ENCODE data around the gene OSER1.

The OSER1 gene

DNA sequence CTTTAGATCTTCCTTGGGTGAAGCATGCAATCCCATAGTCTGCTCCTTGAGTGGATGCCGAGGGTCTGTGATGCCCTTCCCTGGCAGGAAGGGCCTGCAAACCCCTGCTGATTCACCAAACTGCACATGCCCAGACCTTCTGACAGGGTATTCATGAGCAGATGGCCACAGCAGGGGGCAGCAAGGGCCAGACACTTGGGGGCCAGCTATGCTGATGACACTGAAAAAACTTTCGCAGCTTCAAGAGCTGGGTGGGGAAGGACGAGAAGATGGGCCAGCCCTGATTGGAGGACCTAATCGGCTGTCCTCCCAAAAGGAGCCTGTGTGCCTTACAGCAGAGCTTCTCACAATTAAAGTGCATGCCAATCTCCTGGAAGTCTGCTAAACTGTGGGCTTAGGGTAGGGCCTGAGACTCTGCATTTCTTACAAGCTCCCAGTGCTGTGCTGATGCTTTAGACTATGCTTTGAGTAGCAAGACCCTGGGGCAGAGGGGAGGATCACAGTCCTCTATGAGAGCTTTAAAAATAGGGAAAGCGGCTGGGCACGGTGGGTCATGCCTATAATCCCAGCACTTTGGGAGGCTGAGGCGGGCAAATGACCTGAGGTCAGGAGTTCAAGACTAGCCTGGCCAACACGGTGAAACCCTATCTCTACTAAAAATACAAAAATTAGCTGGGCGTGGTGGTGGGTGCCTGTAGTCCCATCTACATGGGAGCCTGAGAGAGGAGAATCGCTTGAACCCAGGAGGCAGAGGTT is 21.3 kb upstream of the OSER1 start:
- Histone ChIP-seq H4K20me1 (ENCODE audit: insufficient read depth, low read length, poor library complexity, severe bottlenecking) (no peaks in the 10 kb centered on the region), H3K27me3 (ENCODE audit: insufficient read depth, low read length, poor library complexity, severe bottlenecking) (no peaks in the 10 kb centered on the region), H3F3A (ENCODE audit: low read depth) (no peaks in the 10 kb centered on the region), H3K9me2 (replicated peaks; ENCODE audit: low read depth, low read length) (no peaks in the 10 kb centered on the region), H3K4me1 (ENCODE audit: insufficient read depth, low read length, poor library complexity, severe bottlenecking) (no peaks in the 10 kb centered on the region), H3K79me2 (ENCODE audit: insufficient read depth, low read length) (no peaks in the 10 kb centered on the region), H3K9me3 (ENCODE audit: insufficient read depth, low read depth, low read length) (no peaks in the 10 kb centered on the region), H3K4me2 (ENCODE audit: low read depth, low read length, poor library complexity, severe bottlenecking) (no peak overlapping the region), H3K4me3 (ENCODE audit: low read length, poor library complexity, severe bottlenecking) (no peak overlapping the region), H2AFZ (ENCODE audit: low read length) (0 out of 2 replicates have a peak overlapping the region, but pooled peaks have one; percentile 20), H3K9ac (ENCODE audit: low read depth, low read length, poor library complexity, severe bottlenecking) (no peak overlapping the region), H3K36me3 (ENCODE audit: insufficient read depth, low read length) (no peaks in the 10 kb centered on the region)
- TF ChIP-seq EZH2phosphoT487 (IDR thresholded peaks at IDR 0.05; ENCODE audit: borderline replicate concordance): no peak
- TF ChIP-seq, protein P1, sequence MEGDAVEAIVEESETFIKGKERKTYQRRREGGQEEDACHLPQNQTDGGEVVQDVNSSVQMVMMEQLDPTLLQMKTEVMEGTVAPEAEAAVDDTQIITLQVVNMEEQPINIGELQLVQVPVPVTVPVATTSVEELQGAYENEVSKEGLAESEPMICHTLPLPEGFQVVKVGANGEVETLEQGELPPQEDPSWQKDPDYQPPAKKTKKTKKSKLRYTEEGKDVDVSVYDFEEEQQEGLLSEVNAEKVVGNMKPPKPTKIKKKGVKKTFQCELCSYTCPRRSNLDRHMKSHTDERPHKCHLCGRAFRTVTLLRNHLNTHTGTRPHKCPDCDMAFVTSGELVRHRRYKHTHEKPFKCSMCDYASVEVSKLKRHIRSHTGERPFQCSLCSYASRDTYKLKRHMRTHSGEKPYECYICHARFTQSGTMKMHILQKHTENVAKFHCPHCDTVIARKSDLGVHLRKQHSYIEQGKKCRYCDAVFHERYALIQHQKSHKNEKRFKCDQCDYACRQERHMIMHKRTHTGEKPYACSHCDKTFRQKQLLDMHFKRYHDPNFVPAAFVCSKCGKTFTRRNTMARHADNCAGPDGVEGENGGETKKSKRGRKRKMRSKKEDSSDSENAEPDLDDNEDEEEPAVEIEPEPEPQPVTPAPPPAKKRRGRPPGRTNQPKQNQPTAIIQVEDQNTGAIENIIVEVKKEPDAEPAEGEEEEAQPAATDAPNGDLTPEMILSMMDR (conservative IDR thresholded peaks at IDR 0.05; ENCODE audit: low read length): no peak; the same call in 1 of the 2 replicates

DNA sequence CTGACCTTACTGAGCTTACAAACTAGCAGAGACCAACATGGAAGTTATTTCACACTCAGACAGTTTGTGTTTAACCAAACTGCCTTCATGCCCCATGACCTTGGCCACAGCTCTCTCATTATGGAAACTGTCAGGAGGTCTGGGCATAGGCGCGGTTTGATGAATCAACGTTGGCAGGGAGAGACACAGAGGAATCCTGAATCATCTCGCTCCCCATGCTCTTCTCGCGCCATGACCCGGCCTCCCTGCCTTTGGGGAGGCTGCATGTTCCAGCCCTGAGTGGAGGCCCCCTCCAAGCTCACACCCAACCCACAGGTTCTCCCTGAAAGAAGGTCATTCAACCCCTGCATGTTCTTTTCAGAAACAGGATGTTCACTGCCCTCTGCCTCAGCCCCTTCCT is 20.6 kb upstream of the OSER1 start:
- H3K9me3 ChIP-seq (ENCODE audit: insufficient read depth, low read depth, low read length): no peaks in the 10 kb centered on the region
- no peaks in the 10 kb centered on the region for H3K4me1 ChIP-seq (ENCODE audit: insufficient read depth, low read length, poor library complexity, severe bottlenecking)
- no peaks in the 10 kb centered on the region for H3F3A ChIP-seq (ENCODE audit: low read depth)
- no peaks in the 10 kb centered on the region for H4K20me1 ChIP-seq (ENCODE audit: insufficient read depth, low read length, poor library complexity, severe bottlenecking)
- 0 out of 2 replicates have a peak overlapping the region, but pooled peaks have one; percentile 20 for H2AFZ ChIP-seq (ENCODE audit: low read length)
- H3K27me3 ChIP-seq (ENCODE audit: insufficient read depth, low read length, poor library complexity, severe bottlenecking): no peaks in the 10 kb centered on the region
- no peak for TF ChIP-seq EZH2phosphoT487 (IDR thresholded peaks at IDR 0.05; ENCODE audit: borderline replicate concordance)
- TF ChIP-seq, protein P1 (conservative IDR thresholded peaks at IDR 0.05; ENCODE audit: low read length): no peak
- no peak overlapping the region for H3K9ac ChIP-seq (ENCODE audit: low read depth, low read length, poor library complexity, severe bottlenecking)
- no peak overlapping the region for H3K4me2 ChIP-seq (ENCODE audit: low read depth, low read length, poor library complexity, severe bottlenecking)
- H3K36me3 ChIP-seq (ENCODE audit: insufficient read depth, low read length): no peaks in the 10 kb centered on the region
- H3K9me2 ChIP-seq (replicated peaks; ENCODE audit: low read depth, low read length): no peaks in the 10 kb centered on the region
- no peaks in the 10 kb centered on the region for H3K79me2 ChIP-seq (ENCODE audit: insufficient read depth, low read length)
- no peak overlapping the region for H3K4me3 ChIP-seq (ENCODE audit: low read length, poor library complexity, severe bottlenecking)

DNA sequence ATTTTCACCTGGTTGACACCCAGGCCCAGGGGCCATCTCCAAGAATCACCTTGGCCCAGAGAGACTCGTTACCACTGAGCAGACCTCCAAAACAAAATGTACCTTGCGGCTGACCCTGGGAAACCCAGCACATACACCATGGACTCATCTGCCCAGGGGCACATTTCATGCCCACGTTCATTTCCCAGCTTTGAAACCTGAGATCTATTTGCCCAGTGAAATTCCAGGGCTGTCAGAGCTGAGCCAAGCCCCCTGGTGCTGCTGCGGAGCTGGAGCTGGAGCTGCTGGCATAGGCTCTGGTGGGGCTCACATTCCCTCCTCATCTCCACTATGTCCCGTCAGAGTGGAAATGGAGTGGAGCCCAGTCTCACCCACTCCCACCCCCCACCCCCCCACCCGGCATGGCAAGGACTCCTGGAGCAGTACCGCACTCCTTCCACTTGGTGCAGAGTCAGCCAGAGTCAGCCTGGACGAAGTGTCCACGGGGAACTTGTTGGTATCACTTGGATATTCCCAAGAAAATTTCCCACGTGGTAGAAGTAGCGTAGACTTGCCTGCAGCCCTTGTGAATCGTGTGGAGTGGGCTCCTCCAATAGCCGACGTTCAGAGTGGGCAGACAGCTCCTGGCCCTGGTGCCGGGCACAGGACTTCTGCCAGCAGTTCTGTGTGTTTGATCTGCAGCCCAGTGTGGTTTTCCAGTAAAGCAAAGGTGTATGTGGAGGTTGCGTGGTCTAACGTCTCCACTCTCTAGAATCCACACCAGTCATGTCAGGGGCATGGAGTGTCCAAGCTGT is 18.1 kb upstream of the OSER1 start:
- Histone ChIP-seq H3K27me3 (ENCODE audit: insufficient read depth, low read length, poor library complexity, severe bottlenecking) (no peaks in the 10 kb centered on the region), H3K4me3 (ENCODE audit: low read length, poor library complexity, severe bottlenecking) (no peak overlapping the region), H3K9me3 (ENCODE audit: insufficient read depth, low read depth, low read length) (no peaks in the 10 kb centered on the region), H3F3A (ENCODE audit: low read depth) (no peaks in the 10 kb centered on the region), H3K36me3 (ENCODE audit: insufficient read depth, low read length) (no peaks in the 10 kb centered on the region), H3K4me2 (ENCODE audit: low read depth, low read length, poor library complexity, severe bottlenecking) (no peak overlapping the region), H4K20me1 (ENCODE audit: insufficient read depth, low read length, poor library complexity, severe bottlenecking) (no peaks in the 10 kb centered on the region), H3K79me2 (ENCODE audit: insufficient read depth, low read length) (no peaks in the 10 kb centered on the region), H3K9me2 (replicated peaks; ENCODE audit: low read depth, low read length) (no peaks in the 10 kb centered on the region), H3K9ac (ENCODE audit: low read depth, low read length, poor library complexity, severe bottlenecking) (no peak overlapping the region), H3K4me1 (ENCODE audit: insufficient read depth, low read length, poor library complexity, severe bottlenecking) (no peaks in the 10 kb centered on the region), H2AFZ (ENCODE audit: low read length) (no peak overlapping the region)
- no peak for TF ChIP-seq EZH2phosphoT487 (IDR thresholded peaks at IDR 0.05; ENCODE audit: borderline replicate concordance)
- TF ChIP-seq, protein P1 (conservative IDR thresholded peaks at IDR 0.05; ENCODE audit: low read length): no peak

Data from Loucy (cell line).